Right lobe of liver (tissue), 4 donors: Measurements from ENCODE around the gene SOX8.

Experiments
- CTCF ChIP-seq, 4 donors: fragments of 200-600 bp in 3 of 4; fragments of 450-650 bp in 1 of 4; IDR thresholded peaks; one replicate each; pipeline versions ENCODE4 v1.5.1 to v1.8.0; 2016 to 2022; ENCODE audit warnings: antibody characterized with exemption in 4 of 4, mild to moderate bottlenecking in 2 of 4
- POLR2A ChIP-seq: fragments of 450-650 bp; IDR thresholded peaks from one replicate; pipeline ENCODE4 v1.6.1; 2017; ENCODE audit warnings: antibody characterized with exemption, mild to moderate bottlenecking
- donor health status: DM: no; HTN: no; CAD: no.
- donor health status: DM: no; HTN: no; CAD: no.
- donor health status: DM: no; HTN: yes; CAD: no.

GRCh38 chr16:981695-982144 is at the start of gene SOX8:
- TF ChIP-seq CTCF (IDR thresholded peaks at IDR 0.05), result no peak
- no peak for TF ChIP-seq POLR2A
